Peyer's patch (tissue), 4 donors: ENCODE measurements around the gene UNC5B. TPM values are rescaled to one million over a fixed set of nuclear protein-coding genes. Genes with fewer than 3 reads are reported as not detected.
A peak's percentile ranks its signal among the peaks of the same experiment; 100 is the strongest.

Experiments
- DNase-seq, 3 donors: peaks; one replicate each; pipeline ENCODE4 v3.0.0-alpha.2; 2017 to 2019
- H3K27ac ChIP-seq, 4 donors: fragments of 200-600 bp; sonication (generic); one replicate each; pipeline ENCODE4 v1.5.1; 2016 to 2019
- H3K27me3 ChIP-seq, 2 donors: fragments of 200-600 bp; sonication (generic); one replicate each; pipeline ENCODE4 v1.5.1; 2019
- H3K36me3 ChIP-seq, 3 donors: fragments of 200-600 bp; sonication (generic); one replicate each; pipeline ENCODE4 v1.5.1; 2016 to 2019
- H3K4me1 ChIP-seq, 4 donors: fragments of 200-600 bp; sonication (generic); one replicate each; pipeline ENCODE4 v1.5.1; 2016 to 2019
- H3K4me3 ChIP-seq, 4 donors: fragments of 200-600 bp; sonication (generic); 1 replicate in 3 of 4; 2 replicates in 1 of 4; pipeline ENCODE4 v1.5.1; 2016 to 2019; ENCODE audit warnings: mild to moderate bottlenecking in 1 of 4
- H3K9me3 ChIP-seq, 4 donors: fragments of 200-600 bp; sonication (generic); one replicate each; pipeline ENCODE4 v1.5.1; 2016 to 2019; ENCODE audit warnings: mild to moderate bottlenecking in 1 of 4
- CTCF ChIP-seq, 6 experiments: fragments of 450-650 bp in 4 of 6; fragments of 200-600 bp in 2 of 6; sonication (generic) in 1 of 6; IDR thresholded peaks; one replicate each; pipeline ENCODE4 v1.5.1; 2017 to 2019; ENCODE audit warnings: antibody characterized with exemption in 6 of 6, mild to moderate bottlenecking in 3 of 6, moderate library complexity in 1 of 6
- POLR2A ChIP-seq, 2 donors: fragments of 450-650 bp; IDR thresholded peaks; one replicate each; pipeline ENCODE4 v1.5.1; 2017; ENCODE audit warnings: antibody characterized with exemption in 2 of 2, mild to moderate bottlenecking in 2 of 2, moderate library complexity in 2 of 2
- total RNA-seq, 4 donors: library from RNA; depleted of rRNA; stranded (reverse); fragments of >200 nt; gene quantifications; one replicate each; pipeline ENCODE4 v1.1.0, GENCODE V29; 2016

The UNC5B gene
- total RNA-seq, 4 donors from 2014 or later, result 5.0 to 52.5 (median 39.1) TPM

GRCh38 chr10:71253981-71254818 is 41.8 kb downstream of the UNC5B start:
- peaks cover 0 to 56% (median 3%) of the 10 kb centered on the region in 4 donors for H3K4me1 ChIP-seq
- H3K36me3 ChIP-seq, result no peaks in the 10 kb centered on the region
- TF ChIP-seq CTCF (IDR thresholded peaks at IDR 0.05) (no peak), POLR2A (IDR thresholded peaks at IDR 0.05) (no peak)
- DNase-seq, result no peak
- H3K9me3 ChIP-seq, result no peaks in the 10 kb centered on the region
- H3K27ac ChIP-seq, result peak overlapping the region in 1 of 4 donors; percentile 88
- H3K4me3 ChIP-seq, result no peak overlapping the region
- no peaks in the 10 kb centered on the region for H3K27me3 ChIP-seq

GRCh38 chr10:71254834-71255549 is 42.6 kb downstream of the UNC5B start:
- DNase-seq, result no peak
- TF ChIP-seq CTCF (IDR thresholded peaks at IDR 0.05), result no peak
- no peak for TF ChIP-seq POLR2A (IDR thresholded peaks at IDR 0.05)
- H3K27ac ChIP-seq, result peak overlapping the region in 3 of 4 donors; percentile 70 to 88 (median 84)
- H3K4me1 ChIP-seq, result peaks cover 0 to 64% (median 5%) of the 10 kb centered on the region in 4 donors
- no peaks in the 10 kb centered on the region for H3K27me3 ChIP-seq
- H3K9me3 ChIP-seq, result no peaks in the 10 kb centered on the region
- H3K4me3 ChIP-seq, result no peak overlapping the region
- no peaks in the 10 kb centered on the region for H3K36me3 ChIP-seq

GRCh38 chr10:71255550-71255807 is 43.1 kb downstream of the UNC5B start:
- peaks cover 0 to 69% (median 7%) of the 10 kb centered on the region in 4 donors for H3K4me1 ChIP-seq
- H3K4me3 ChIP-seq, result no peak overlapping the region
- no peaks in the 10 kb centered on the region for H3K36me3 ChIP-seq
- H3K9me3 ChIP-seq, result no peaks in the 10 kb centered on the region
- DNase-seq, result no peak
- H3K27me3 ChIP-seq, result no peaks in the 10 kb centered on the region
- no peak for TF ChIP-seq CTCF (IDR thresholded peaks at IDR 0.05)
- TF ChIP-seq POLR2A (IDR thresholded peaks at IDR 0.05), result no peak
- H3K27ac ChIP-seq, result peak overlapping the region in 3 of 4 donors; percentile 70 to 88 (median 84)

GRCh38 chr10:71255808-71256660 is 43.7 kb downstream of the UNC5B start:
- Histone ChIP-seq H3K4me3 (peak overlapping the region in 1 of 4 donors; percentile 12), H3K36me3 (no peaks in the 10 kb centered on the region), H3K4me1 (peaks cover 0 to 73% (median 7%) of the 10 kb centered on the region in 4 donors), H3K27me3 (no peaks in the 10 kb centered on the region), H3K27ac (peak overlapping the region in 3 of 4 donors; percentile 70 to 88 (median 84)), H3K9me3 (no peaks in the 10 kb centered on the region)
- TF ChIP-seq CTCF (IDR thresholded peaks at IDR 0.05) (no peak), POLR2A (IDR thresholded peaks at IDR 0.05) (peak; percentile 57 to 81)
- DNase-seq, result peak in 2 of 3 donors; percentile 92

- peaks cover 0 to 75% (median 7%) of the 10 kb centered on the region in 4 donors for H3K4me1 ChIP-seq
- no peaks in the 10 kb centered on the region for H3K27me3 ChIP-seq
- peak overlapping the region in 1 of 4 donors; percentile 12 for H3K4me3 ChIP-seq
- H3K27ac ChIP-seq, result peak overlapping the region in 3 of 4 donors; percentile 70 to 88 (median 84)
- TF ChIP-seq POLR2A (IDR thresholded peaks at IDR 0.05) (no peak), CTCF (IDR thresholded peaks at IDR 0.05) (no peak)
- no peaks in the 10 kb centered on the region for H3K36me3 ChIP-seq
- no peaks in the 10 kb centered on the region for H3K9me3 ChIP-seq
- no peak for DNase-seq
Measured at GRCh38 chr10:71256661-71257318, 44.4 kb downstream of the UNC5B start.
